WTC11 (cell line): ENCODE results near the gene CCND1. TPM values are rescaled to one million over a fixed set of nuclear protein-coding genes. Genes with fewer than 3 reads are reported as not detected.

Source experiments
- ATAC-seq: fragments of 200-7000 bp; cut with Tn5 transposase; 2 replicates; pipeline ENCODE4 v1.10.0; 2021; ENCODE audit warnings: mild to moderate bottlenecking, moderate library complexity
- CTCF ChIA-PET: fragments of 300-600 bp; sonication (Branson Sonifier 250); formaldehyde crosslinking; loops from one replicate; lab custom pipeline; 2021; ENCODE audit warnings: antibody characterized with exemption; lab: Charles Lee
- POLR2A ChIA-PET: fragments of 350-600 bp; sonication (Branson Sonifier 250); formaldehyde crosslinking; loops from one replicate; lab custom pipeline; 2021; ENCODE audit warnings: antibody characterized with exemption; lab: Charles Lee
- DNase-seq: peaks from one replicate; pipeline ENCODE4 v3.0.0; 2021; ENCODE audit warnings: low spot score
- H3K27ac Mint-ChIP-seq: 2 replicates; pipeline ENCODE4 v1.8.0; 2021; ENCODE audit warnings: mixed read lengths
- H3K27me3 Mint-ChIP-seq: 2 replicates; pipeline ENCODE4 v1.8.0; 2021; ENCODE audit warnings: low read depth, mild to moderate bottlenecking, moderate library complexity, mixed read lengths
- H3K36me3 Mint-ChIP-seq: 2 replicates; pipeline ENCODE4 v1.8.0; 2021; ENCODE audit warnings: mixed read lengths
- H3K4me1 Mint-ChIP-seq: 2 replicates; pipeline ENCODE4 v1.8.0; 2022; ENCODE audit warnings: mixed read lengths
- H3K4me3 Mint-ChIP-seq: 2 replicates; pipeline ENCODE4 v1.8.0; 2021; ENCODE audit warnings: mild to moderate bottlenecking, moderate library complexity, mixed read lengths
- H3K9me3 Mint-ChIP-seq: 2 replicates; pipeline ENCODE4 v1.8.0; 2021; ENCODE audit warnings: mixed read lengths
- FOXJ3 ChIP-seq: sonication (generic); formaldehyde crosslinking; IDR thresholded peaks from 2 replicates; pipeline ENCODE4 v1.9.0; 2021; ENCODE audit warnings: missing genetic modification reagents, mild to moderate bottlenecking, borderline replicate concordance
- PRRX2 ChIP-seq: fragments of 250-450 bp; sonication (Bioruptor Pico); IDR thresholded peaks from 2 replicates; pipeline ENCODE4 v1.8.0; 2021; ENCODE audit warnings: mild to moderate bottlenecking
- RELA ChIP-seq: sonication (generic); formaldehyde crosslinking; IDR thresholded peaks from 2 replicates; pipeline ENCODE4 v1.8.1; 2022; ENCODE audit warnings: missing genetic modification reagents, mild to moderate bottlenecking, borderline replicate concordance
- SMAD3 ChIP-seq: sonication (generic); formaldehyde crosslinking; IDR thresholded peaks from 2 replicates; pipeline ENCODE4 v1.8.0; 2022; ENCODE audit warnings: missing genetic modification reagents, mild to moderate bottlenecking, borderline replicate concordance
- SOX15 ChIP-seq: fragments of 250-450 bp; sonication (Bioruptor Pico); IDR thresholded peaks from 2 replicates; pipeline ENCODE4 v1.9.0; 2021; ENCODE audit warnings: mild to moderate bottlenecking
- ZNF121 ChIP-seq: sonication (generic); formaldehyde crosslinking; IDR thresholded peaks from 2 replicates; pipeline ENCODE4 v1.8.0; 2023; ENCODE audit warnings: missing genetic modification reagents
- ZNF232 ChIP-seq: sonication (generic); formaldehyde crosslinking; IDR thresholded peaks from 2 replicates; pipeline ENCODE4 v1.8.0; 2022; ENCODE audit warnings: mild to moderate bottlenecking, missing genetic modification reagents
- ZNF263 ChIP-seq: sonication (generic); formaldehyde crosslinking; IDR thresholded peaks from 2 replicates; pipeline ENCODE4 v1.8.1; 2022; ENCODE audit warnings: low read depth, mild to moderate bottlenecking, moderate library complexity, missing genetic modification reagents
- ZNF416 ChIP-seq: fragments of 250-450 bp; sonication (Bioruptor Pico); IDR thresholded peaks from 2 replicates; pipeline ENCODE4 v1.9.0; 2021; ENCODE audit warnings: mild to moderate bottlenecking, inconsistent platforms
- total RNA-seq: library from RNA; stranded (reverse); gene quantifications from 3 replicates; pipeline ENCODE4 v1.2.3, GENCODE V29; 2021
- TF ChIP-seq, protein P1 (sequence below): sonication (generic); formaldehyde crosslinking; IDR thresholded peaks from 2 replicates; pipeline ENCODE4 v1.8.0; 2022; ENCODE audit warnings: mild to moderate bottlenecking, missing genetic modification reagents
- TF ChIP-seq, protein P2 (sequence below): sonication (generic); formaldehyde crosslinking; IDR thresholded peaks from 2 replicates; pipeline ENCODE4 v1.8.1; 2022; ENCODE audit warnings: mild to moderate bottlenecking, moderate library complexity, missing genetic modification reagents
- TF ChIP-seq, protein P3 (sequence below): sonication (generic); formaldehyde crosslinking; IDR thresholded peaks from 2 replicates; pipeline ENCODE4 v1.8.1; 2023; ENCODE audit warnings: mild to moderate bottlenecking, missing genetic modification reagents, moderate library complexity
- TF ChIP-seq, protein P4 (sequence below): fragments of 250-450 bp; sonication (Bioruptor Pico); IDR thresholded peaks from 2 replicates; pipeline ENCODE4 v1.9.0; 2021; ENCODE audit warnings: mild to moderate bottlenecking
- TF ChIP-seq, protein P5 (sequence below): sonication (generic); formaldehyde crosslinking; IDR thresholded peaks from 2 replicates; pipeline ENCODE4 v1.8.0; 2023; ENCODE audit warnings: mild to moderate bottlenecking, missing genetic modification reagents

Gene CCND1
- total RNA-seq, 1 experiment from 2014 or later, result 212 TPM

DNA sequence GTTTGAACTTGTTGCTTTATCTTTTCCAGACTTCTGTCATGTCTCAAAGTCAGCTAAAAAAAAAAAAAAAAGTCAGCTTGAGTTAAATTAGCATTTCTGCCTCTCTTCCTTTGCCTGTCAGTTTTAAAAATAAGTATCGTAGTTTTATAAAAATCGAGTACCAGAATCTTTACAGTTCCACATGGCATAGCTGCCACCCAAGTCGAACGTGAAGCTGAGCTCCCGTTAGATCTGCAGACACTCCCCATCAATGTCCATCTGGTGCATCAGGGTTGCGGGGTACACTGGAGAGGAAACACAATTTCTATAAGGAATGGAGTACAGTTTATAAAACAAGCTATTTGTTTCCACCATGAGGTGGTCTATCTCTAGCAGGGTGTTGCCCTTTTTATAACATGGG lies 41.0 kb upstream of the CCND1 start (continued):
- no peak for TF ChIP-seq ZNF416
- TF ChIP-seq, protein P1, sequence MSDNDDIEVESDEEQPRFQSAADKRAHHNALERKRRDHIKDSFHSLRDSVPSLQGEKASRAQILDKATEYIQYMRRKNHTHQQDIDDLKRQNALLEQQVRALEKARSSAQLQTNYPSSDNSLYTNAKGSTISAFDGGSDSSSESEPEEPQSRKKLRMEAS (CRISPR knock-in tag), result no peak

DNA sequence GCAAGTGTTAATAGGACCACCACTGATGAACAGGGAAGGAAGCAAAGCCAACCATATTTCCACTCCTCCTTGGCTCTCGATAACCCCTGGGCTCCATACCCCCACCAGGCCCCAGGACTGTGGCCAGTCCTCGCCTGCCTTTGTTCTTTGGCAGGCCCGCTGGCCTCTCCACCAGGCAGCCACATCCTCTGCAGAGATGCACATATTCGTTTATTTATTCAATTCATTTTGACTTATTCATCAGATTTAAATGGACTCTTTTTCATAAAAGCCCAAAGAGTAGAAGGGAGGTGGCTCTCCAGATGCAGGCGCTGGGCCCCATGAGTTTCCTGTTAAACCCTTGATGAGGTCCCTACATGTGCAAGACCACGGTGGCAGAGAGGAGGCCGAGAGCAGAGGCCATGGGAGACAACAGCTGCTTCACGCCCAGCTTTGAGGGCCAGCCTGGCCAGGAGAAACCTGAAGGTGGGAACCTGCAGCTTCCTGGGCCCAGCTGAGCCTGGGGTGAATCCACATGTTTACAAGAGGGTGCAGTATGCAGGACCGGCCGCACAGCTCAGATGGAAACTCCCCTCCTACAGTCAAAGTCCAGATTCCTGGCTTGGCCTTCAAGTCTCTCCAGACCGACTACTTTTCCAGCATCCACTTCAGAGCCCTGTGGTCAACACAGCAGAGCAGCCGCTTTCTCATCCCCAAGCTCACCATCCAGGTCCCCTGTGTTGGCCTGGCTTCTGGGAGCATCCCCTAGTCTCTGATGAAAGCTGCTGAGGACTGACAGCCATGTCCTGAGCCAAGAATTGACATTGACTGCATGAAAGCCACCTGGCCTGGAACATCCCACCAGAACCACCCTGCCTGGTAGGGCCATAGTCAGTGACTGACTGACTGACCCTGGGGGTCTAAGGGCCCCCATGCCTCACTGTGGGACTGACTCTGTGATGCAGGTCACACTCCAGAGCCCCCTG lies 39.7 kb upstream of the CCND1 start:
- Mint-ChIP-seq H3K36me3 (peaks cover 8% of the 10 kb centered on the region), H3K27me3 (no peaks in the 10 kb centered on the region; the same call in 1 of the 2 replicates), H3K9me3 (peaks cover 13% of the 10 kb centered on the region)
- POLR2A ChIA-PET, result no interaction called here
- DNase-seq, result no peak
- CTCF ChIA-PET, result interaction anchor here (1.2 to 1.5 kb wide), 2 partner anchors 13 to 309 kb away, joined by 3 to 5 read pairs; no protein-coding TSS in a partner anchor
- TF ChIP-seq ZNF121 (CRISPR knock-in tag) (no peak), ZNF232 (CRISPR knock-in tag) (no peak), RELA (CRISPR knock-in tag) (no peak), SOX15 (CRISPR knock-in tag) (no peak), ZNF263 (no peak), ZNF416 (no peak), SMAD3 (CRISPR knock-in tag) (no peak), FOXJ3 (CRISPR knock-in tag) (no peak), PRRX2 (CRISPR knock-in tag) (no peak)
- TF ChIP-seq, protein P2, sequence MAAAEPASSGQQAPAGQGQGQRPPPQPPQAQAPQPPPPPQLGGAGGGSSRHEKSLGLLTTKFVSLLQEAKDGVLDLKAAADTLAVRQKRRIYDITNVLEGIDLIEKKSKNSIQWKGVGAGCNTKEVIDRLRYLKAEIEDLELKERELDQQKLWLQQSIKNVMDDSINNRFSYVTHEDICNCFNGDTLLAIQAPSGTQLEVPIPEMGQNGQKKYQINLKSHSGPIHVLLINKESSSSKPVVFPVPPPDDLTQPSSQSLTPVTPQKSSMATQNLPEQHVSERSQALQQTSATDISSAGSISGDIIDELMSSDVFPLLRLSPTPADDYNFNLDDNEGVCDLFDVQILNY (CRISPR knock-in tag), result no peak
- TF ChIP-seq, protein P3, sequence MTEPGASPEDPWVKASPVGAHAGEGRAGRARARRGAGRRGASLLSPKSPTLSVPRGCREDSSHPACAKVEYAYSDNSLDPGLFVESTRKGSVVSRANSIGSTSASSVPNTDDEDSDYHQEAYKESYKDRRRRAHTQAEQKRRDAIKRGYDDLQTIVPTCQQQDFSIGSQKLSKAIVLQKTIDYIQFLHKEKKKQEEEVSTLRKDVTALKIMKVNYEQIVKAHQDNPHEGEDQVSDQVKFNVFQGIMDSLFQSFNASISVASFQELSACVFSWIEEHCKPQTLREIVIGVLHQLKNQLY (CRISPR knock-in tag), result no peak
- TF ChIP-seq, protein P4, sequence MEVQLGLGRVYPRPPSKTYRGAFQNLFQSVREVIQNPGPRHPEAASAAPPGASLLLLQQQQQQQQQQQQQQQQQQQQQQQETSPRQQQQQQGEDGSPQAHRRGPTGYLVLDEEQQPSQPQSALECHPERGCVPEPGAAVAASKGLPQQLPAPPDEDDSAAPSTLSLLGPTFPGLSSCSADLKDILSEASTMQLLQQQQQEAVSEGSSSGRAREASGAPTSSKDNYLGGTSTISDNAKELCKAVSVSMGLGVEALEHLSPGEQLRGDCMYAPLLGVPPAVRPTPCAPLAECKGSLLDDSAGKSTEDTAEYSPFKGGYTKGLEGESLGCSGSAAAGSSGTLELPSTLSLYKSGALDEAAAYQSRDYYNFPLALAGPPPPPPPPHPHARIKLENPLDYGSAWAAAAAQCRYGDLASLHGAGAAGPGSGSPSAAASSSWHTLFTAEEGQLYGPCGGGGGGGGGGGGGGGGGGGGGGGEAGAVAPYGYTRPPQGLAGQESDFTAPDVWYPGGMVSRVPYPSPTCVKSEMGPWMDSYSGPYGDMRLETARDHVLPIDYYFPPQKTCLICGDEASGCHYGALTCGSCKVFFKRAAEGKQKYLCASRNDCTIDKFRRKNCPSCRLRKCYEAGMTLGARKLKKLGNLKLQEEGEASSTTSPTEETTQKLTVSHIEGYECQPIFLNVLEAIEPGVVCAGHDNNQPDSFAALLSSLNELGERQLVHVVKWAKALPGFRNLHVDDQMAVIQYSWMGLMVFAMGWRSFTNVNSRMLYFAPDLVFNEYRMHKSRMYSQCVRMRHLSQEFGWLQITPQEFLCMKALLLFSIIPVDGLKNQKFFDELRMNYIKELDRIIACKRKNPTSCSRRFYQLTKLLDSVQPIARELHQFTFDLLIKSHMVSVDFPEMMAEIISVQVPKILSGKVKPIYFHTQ, result no peak
- TF ChIP-seq, protein P5, sequence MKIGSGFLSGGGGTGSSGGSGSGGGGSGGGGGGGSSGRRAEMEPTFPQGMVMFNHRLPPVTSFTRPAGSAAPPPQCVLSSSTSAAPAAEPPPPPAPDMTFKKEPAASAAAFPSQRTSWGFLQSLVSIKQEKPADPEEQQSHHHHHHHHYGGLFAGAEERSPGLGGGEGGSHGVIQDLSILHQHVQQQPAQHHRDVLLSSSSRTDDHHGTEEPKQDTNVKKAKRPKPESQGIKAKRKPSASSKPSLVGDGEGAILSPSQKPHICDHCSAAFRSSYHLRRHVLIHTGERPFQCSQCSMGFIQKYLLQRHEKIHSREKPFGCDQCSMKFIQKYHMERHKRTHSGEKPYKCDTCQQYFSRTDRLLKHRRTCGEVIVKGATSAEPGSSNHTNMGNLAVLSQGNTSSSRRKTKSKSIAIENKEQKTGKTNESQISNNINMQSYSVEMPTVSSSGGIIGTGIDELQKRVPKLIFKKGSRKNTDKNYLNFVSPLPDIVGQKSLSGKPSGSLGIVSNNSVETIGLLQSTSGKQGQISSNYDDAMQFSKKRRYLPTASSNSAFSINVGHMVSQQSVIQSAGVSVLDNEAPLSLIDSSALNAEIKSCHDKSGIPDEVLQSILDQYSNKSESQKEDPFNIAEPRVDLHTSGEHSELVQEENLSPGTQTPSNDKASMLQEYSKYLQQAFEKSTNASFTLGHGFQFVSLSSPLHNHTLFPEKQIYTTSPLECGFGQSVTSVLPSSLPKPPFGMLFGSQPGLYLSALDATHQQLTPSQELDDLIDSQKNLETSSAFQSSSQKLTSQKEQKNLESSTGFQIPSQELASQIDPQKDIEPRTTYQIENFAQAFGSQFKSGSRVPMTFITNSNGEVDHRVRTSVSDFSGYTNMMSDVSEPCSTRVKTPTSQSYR, result no peak
- TF ChIP-seq, all 79 proteins: peak for 0
- H3K27ac Mint-ChIP-seq, result no peak overlapping the region
- H3K4me1 Mint-ChIP-seq, result peaks cover 23% of the 10 kb centered on the region
- no peak for ATAC-seq
- H3K4me3 Mint-ChIP-seq, result no peak overlapping the region
